Esophagus squamous epithelium (tissue), 4 donors: ENCODE results near the gene RABL2A.
"Not testable (repeated sequence)": the region's sequence is repeated elsewhere in the genome, so short reads cannot be mapped to it uniquely, and the experiment has no call there.

Experiments used
- CTCF ChIP-seq, 6 experiments: fragments of 450-650 bp in 4 of 6; fragments of 200-600 bp in 2 of 6; sonication (generic) in 2 of 6; IDR thresholded peaks; one replicate each; pipeline ENCODE4 v1.5.1; 2016 to 2019; ENCODE audit warnings: antibody characterized with exemption in 6 of 6, mild to moderate bottlenecking in 4 of 6, moderate library complexity in 4 of 6
- POLR2A ChIP-seq, 4 donors: fragments of 450-650 bp; IDR thresholded peaks; one replicate each; pipeline ENCODE4 v1.6.1; 2017; ENCODE audit warnings: antibody characterized with exemption in 4 of 4, mild to moderate bottlenecking in 4 of 4, moderate library complexity in 3 of 4

- TF ChIP-seq CTCF, POLR2A (IDR thresholded peaks at IDR 0.05): not testable (repeated sequence)
Measured at GRCh38 chr2:113609822-113610221, 17.2 kb upstream of the RABL2A start.
